Measurements from ENCODE around the gene MATCAP1.

MATCAP1 gene

DNA sequence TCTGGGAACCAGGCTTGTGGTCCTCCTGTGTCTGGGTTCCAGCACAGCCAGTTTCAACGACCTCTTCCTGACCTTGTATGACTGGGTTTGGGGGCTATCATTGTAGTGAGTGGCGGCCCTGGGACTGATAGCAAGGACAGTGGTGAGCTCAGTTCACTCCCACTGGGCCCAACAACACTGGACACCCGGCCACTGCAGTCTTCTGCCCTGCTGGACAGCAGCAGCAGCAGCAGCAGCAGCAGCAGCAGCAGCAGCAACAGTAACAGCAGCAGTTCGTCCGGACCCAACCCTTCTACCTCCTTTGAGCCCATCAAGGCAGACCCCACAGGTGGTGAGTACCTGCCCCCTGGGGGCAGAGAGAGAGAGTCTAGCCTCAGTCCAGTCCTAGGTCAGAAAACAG, 11.9 kb upstream of the MATCAP1 start:
- DNase-seq, result no peak
- Histone ChIP-seq H3K79me2 (ENCODE audit: low read length) (peaks cover 48% of the 10 kb centered on the region), H2AFZ (ENCODE audit: low read length) (no peak overlapping the region), H3K9me2 (replicated peaks; ENCODE audit: insufficient read depth, low read length) (no peaks in the 10 kb centered on the region), H3K4me1 (ENCODE audit: low read length) (peaks cover 9% of the 10 kb centered on the region; the same call in 1 of the 2 replicates), H3K27ac (ENCODE audit: low read length) (no peak overlapping the region), H3K9me3 (replicated peaks; ENCODE audit: insufficient read depth, low read length) (no peaks in the 10 kb centered on the region), H3K27me3 (replicated peaks; ENCODE audit: insufficient read depth, low read length) (no peaks in the 10 kb centered on the region), H4K20me1 (ENCODE audit: insufficient read depth, low read length) (no peaks in the 10 kb centered on the region), H3K36me3 (replicated peaks; ENCODE audit: insufficient read depth, low read length) (peaks cover 16% of the 10 kb centered on the region; the same call in 1 of the 2 replicates), H3K9ac (ENCODE audit: low read length) (no peak overlapping the region), H3F3A (ENCODE audit: insufficient read depth, low read length) (no peaks in the 10 kb centered on the region), H3K4me2 (ENCODE audit: low read depth, low read length) (no peak overlapping the region), H3K4me3 (ENCODE audit: low read length) (no peak overlapping the region)
- TF ChIP-seq EZH2 (optimal IDR thresholded peaks at IDR 0.05; ENCODE audit: low read depth, low read length) (no peak), CTCF (IDR thresholded peaks at IDR 0.05; ENCODE audit: low read length) (no peak), EZH2phosphoT487 (IDR thresholded peaks at IDR 0.05; ENCODE audit: low read length) (no peak)

DNA sequence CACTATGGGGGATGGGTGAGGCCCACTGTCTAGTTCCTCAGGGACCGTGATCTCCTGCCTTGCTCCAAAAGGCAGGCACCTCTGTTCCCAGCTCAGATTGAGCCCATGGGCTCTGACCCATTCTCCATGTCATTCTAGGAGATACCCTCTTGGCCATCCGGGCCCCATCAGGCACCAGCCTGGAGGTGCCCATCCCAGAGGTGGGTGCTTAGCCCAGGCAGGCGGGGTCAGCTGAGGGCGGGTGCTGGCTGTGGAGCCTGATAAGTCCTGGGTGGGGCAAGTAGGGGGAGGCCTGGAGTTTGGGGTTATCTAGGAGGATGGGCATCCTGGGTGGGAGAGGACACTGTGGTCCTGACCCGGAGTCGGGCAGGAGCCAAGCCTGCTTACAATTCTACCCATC, 10.5 kb upstream of the MATCAP1 start:
- H3K27ac ChIP-seq (ENCODE audit: low read length), result no peak overlapping the region
- H3K4me3 ChIP-seq (ENCODE audit: low read length), result no peak overlapping the region
- H3K9ac ChIP-seq (ENCODE audit: low read length), result no peak overlapping the region
- no peaks in the 10 kb centered on the region for H3K9me2 ChIP-seq (replicated peaks; ENCODE audit: insufficient read depth, low read length)
- DNase-seq, result no peak
- no peaks in the 10 kb centered on the region for H3F3A ChIP-seq (ENCODE audit: insufficient read depth, low read length)
- H4K20me1 ChIP-seq (ENCODE audit: insufficient read depth, low read length), result no peaks in the 10 kb centered on the region
- H3K9me3 ChIP-seq (replicated peaks; ENCODE audit: insufficient read depth, low read length), result no peaks in the 10 kb centered on the region
- peaks cover 48% of the 10 kb centered on the region for H3K79me2 ChIP-seq (ENCODE audit: low read length)
- no peak overlapping the region for H2AFZ ChIP-seq (ENCODE audit: low read length)
- H3K27me3 ChIP-seq (replicated peaks; ENCODE audit: insufficient read depth, low read length), result no peaks in the 10 kb centered on the region
- H3K4me1 ChIP-seq (ENCODE audit: low read length), result peaks cover 9% of the 10 kb centered on the region; the same call in 1 of the 2 replicates
- H3K36me3 ChIP-seq (replicated peaks; ENCODE audit: insufficient read depth, low read length), result peaks cover 16% of the 10 kb centered on the region; the same call in 1 of the 2 replicates
- no peak overlapping the region for H3K4me2 ChIP-seq (ENCODE audit: low read depth, low read length)
- TF ChIP-seq EZH2phosphoT487 (IDR thresholded peaks at IDR 0.05; ENCODE audit: low read length) (no peak), CTCF (IDR thresholded peaks at IDR 0.05; ENCODE audit: low read length) (no peak), EZH2 (optimal IDR thresholded peaks at IDR 0.05; ENCODE audit: low read depth, low read length) (no peak)

GRCh38 chr16:67193536-67193935, 9.8 kb upstream of the MATCAP1 start:
- Histone ChIP-seq H3K9me2 (replicated peaks; ENCODE audit: insufficient read depth, low read length) (no peaks in the 10 kb centered on the region), H3K4me2 (ENCODE audit: low read depth, low read length) (peak overlapping the region; percentile 97; the same call in 1 of the 2 replicates), H4K20me1 (ENCODE audit: insufficient read depth, low read length) (no peaks in the 10 kb centered on the region), H3K79me2 (ENCODE audit: low read length) (peaks cover 48% of the 10 kb centered on the region), H3K27me3 (replicated peaks; ENCODE audit: insufficient read depth, low read length) (no peaks in the 10 kb centered on the region), H2AFZ (ENCODE audit: low read length) (no peak overlapping the region), H3K4me1 (ENCODE audit: low read length) (peaks cover 9% of the 10 kb centered on the region; the same call in 1 of the 2 replicates), H3K4me3 (ENCODE audit: low read length) (peak overlapping the region; percentile 99; the same call in 1 of the 2 replicates), H3K36me3 (replicated peaks; ENCODE audit: insufficient read depth, low read length) (peaks cover 16% of the 10 kb centered on the region; the same call in 1 of the 2 replicates), H3K9me3 (replicated peaks; ENCODE audit: insufficient read depth, low read length) (no peaks in the 10 kb centered on the region), H3K27ac (ENCODE audit: low read length) (no peak overlapping the region), H3K9ac (ENCODE audit: low read length) (peak overlapping the region; percentile 94; the same call in 1 of the 2 replicates), H3F3A (ENCODE audit: insufficient read depth, low read length) (no peaks in the 10 kb centered on the region)
- DNase-seq, result no peak
- no peak for TF ChIP-seq EZH2 (optimal IDR thresholded peaks at IDR 0.05; ENCODE audit: low read depth, low read length)

- H3K9me3 ChIP-seq (replicated peaks; ENCODE audit: insufficient read depth, low read length), result no peaks in the 10 kb centered on the region
- H3K9me2 ChIP-seq (replicated peaks; ENCODE audit: insufficient read depth, low read length), result no peaks in the 10 kb centered on the region
- H3F3A ChIP-seq (ENCODE audit: insufficient read depth, low read length), result no peaks in the 10 kb centered on the region
- TF ChIP-seq EZH2 (optimal IDR thresholded peaks at IDR 0.05; ENCODE audit: low read depth, low read length) (no peak), EZH2phosphoT487 (IDR thresholded peaks at IDR 0.05; ENCODE audit: low read length) (no peak), CTCF (IDR thresholded peaks at IDR 0.05; ENCODE audit: low read length) (no peak)
- H3K4me1 ChIP-seq (ENCODE audit: low read length), result peaks cover 9% of the 10 kb centered on the region; the same call in 1 of the 2 replicates
- H3K79me2 ChIP-seq (ENCODE audit: low read length), result peaks cover 48% of the 10 kb centered on the region
- no peaks in the 10 kb centered on the region for H4K20me1 ChIP-seq (ENCODE audit: insufficient read depth, low read length)
- peak overlapping the region; percentile 97 for H3K4me2 ChIP-seq (ENCODE audit: low read depth, low read length)
- no peak for DNase-seq
- H3K9ac ChIP-seq (ENCODE audit: low read length), result peak overlapping the region; percentile 94
- peaks cover 16% of the 10 kb centered on the region; the same call in 1 of the 2 replicates for H3K36me3 ChIP-seq (replicated peaks; ENCODE audit: insufficient read depth, low read length)
- H2AFZ ChIP-seq (ENCODE audit: low read length), result no peak overlapping the region
- H3K27me3 ChIP-seq (replicated peaks; ENCODE audit: insufficient read depth, low read length), result no peaks in the 10 kb centered on the region
- H3K4me3 ChIP-seq (ENCODE audit: low read length), result peak overlapping the region; percentile 99
- H3K27ac ChIP-seq (ENCODE audit: low read length), result peak overlapping the region; percentile 23; the same call in 1 of the 2 replicates
These were observed 9.1 kb upstream of the MATCAP1 start for GRCh38 chr16:67192781-67193361.

Measured in MM.1S (cell line).